Lung microvascular endothelial cell (primary cell): Measurements from ENCODE around the gene DTNBP1. TPM values are rescaled to one million over a fixed set of nuclear protein-coding genes. Genes with fewer than 3 reads are reported as not detected.
"Not testable (repeated sequence)": the region's sequence is repeated elsewhere in the genome, so short reads cannot be mapped to it uniquely, and the experiment has no call there.

Experiments
- DNase-seq, 2 donors: peaks; one replicate each; pipeline versions ENCODE4 v3.0.0 to v3.0.0-alpha.2; 2010; ENCODE audit warnings: low read depth in 2 of 2
- total RNA-seq: library from RNA; depleted of rRNA; stranded (reverse); fragments of >200 nt; gene quantifications from 2 replicates; pipeline ENCODE4 v1.2.1, GENCODE V29; 2014

The DTNBP1 gene
- total RNA-seq, 1 donor from 2014 or later, result 9.5 TPM

GRCh38 chr6:15557174-15557573 is 105.7 kb downstream of the DTNBP1 start:
- no peak for DNase-seq

- no peak for DNase-seq
Observed at GRCh38 chr6:15556711-15557110, 106.1 kb downstream of the DTNBP1 start.

- DNase-seq, result peak in 1 of 2 donors; percentile 24
Observed at GRCh38 chr6:15555101-15556038, 107.5 kb downstream of the DTNBP1 start.

GRCh38 chr6:15554728-15555100 is 108.1 kb downstream of the DTNBP1 start:
- no peak for DNase-seq

- DNase-seq, result no peak
Observed at GRCh38 chr6:15553736-15554294, 109.0 kb downstream of the DTNBP1 start.

- DNase-seq, result no peak
Observed at GRCh38 chr6:15553031-15553430, 109.8 kb downstream of the DTNBP1 start.

- DNase-seq, result peak; percentile 94
Observed at GRCh38 chr6:15551798-15552197, 111.0 kb downstream of the DTNBP1 start.

GRCh38 chr6:15551262-15551661 is 111.6 kb downstream of the DTNBP1 start:
- DNase-seq, result peak; percentile 19 to 44

GRCh38 chr6:15550546-15551123 is 112.2 kb downstream of the DTNBP1 start:
- no peak for DNase-seq

- no peak for DNase-seq
Observed at GRCh38 chr6:15549371-15549770, 113.5 kb downstream of the DTNBP1 start.

GRCh38 chr6:15547400-15547799 is 115.4 kb downstream of the DTNBP1 start:
- DNase-seq, result peak in 1 of 2 donors; percentile 68

- DNase-seq, result no peak
Observed at GRCh38 chr6:15546591-15546990, 116.2 kb downstream of the DTNBP1 start.

GRCh38 chr6:15544321-15544900 is 118.4 kb downstream of the DTNBP1 start:
- no peak for DNase-seq

GRCh38 chr6:15543332-15543917 is 119.4 kb downstream of the DTNBP1 start:
- not testable (repeated sequence) for DNase-seq

GRCh38 chr6:15539722-15540270 is 123.0 kb downstream of the DTNBP1 start:
- no peak for DNase-seq

GRCh38 chr6:15538766-15539495 is 123.9 kb downstream of the DTNBP1 start:
- DNase-seq, result no peak

- DNase-seq, result no peak
Observed at GRCh38 chr6:15538106-15538505, 124.7 kb downstream of the DTNBP1 start.

- DNase-seq, result no peak
Observed at GRCh38 chr6:15536198-15536955, 126.5 kb downstream of the DTNBP1 start.

GRCh38 chr6:15535495-15536197 is 127.2 kb downstream of the DTNBP1 start:
- DNase-seq, result no peak
